Measurements from ENCODE around the gene KREMEN1. TPM values are rescaled to one million over a fixed set of nuclear protein-coding genes. Genes with fewer than 3 reads are reported as not detected.

KREMEN1 gene
- total RNA-seq, 1 experiment from 2014 or later = 31.9 TPM

DNA sequence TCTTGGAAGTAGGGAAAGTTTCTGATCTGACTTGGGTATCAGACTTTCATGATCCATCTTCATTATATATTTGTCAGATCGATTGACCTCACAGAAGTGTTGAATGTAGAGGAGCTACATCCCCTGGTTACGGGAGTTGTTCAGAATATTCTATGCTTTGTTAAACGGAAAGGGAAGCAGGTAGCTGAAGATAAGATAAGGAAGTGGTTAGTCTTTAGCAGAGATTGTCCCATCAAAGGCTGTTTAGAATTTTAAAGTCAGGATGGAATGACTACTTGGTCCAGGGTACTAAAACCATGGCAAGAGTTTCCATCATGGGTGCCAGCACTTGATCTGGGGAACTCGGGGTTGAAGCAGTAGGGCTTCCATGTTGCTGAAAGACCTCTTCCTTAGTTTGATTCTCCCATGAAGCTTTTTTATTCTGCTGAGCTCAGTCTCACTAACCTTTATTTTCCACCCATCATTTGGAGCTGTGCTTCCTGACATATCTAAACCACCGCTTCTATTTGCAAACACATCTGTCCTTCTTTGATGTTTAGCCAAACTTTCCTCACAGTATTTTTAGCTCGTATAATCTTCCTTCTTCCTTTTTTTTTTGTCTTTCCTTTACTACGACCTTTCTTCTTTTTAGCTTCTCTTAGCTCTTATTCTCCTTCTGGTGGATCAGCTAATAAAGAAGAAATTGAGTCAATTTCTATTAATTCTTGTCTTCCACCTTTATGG is 7.2 kb upstream of the KREMEN1 start:
- ATAC-seq (no peak), DNase-seq (ENCODE audit: low read depth, low spot score) (no peak)
- TF ChIP-seq CEBPB (IDR thresholded peaks at IDR 0.05; ENCODE audit: low read depth) = no peak
- no peak for TF ChIP-seq POLR2AphosphoS5 (IDR thresholded peaks at IDR 0.05; ENCODE audit: low read depth, low read length)
- TF ChIP-seq, protein P1, sequence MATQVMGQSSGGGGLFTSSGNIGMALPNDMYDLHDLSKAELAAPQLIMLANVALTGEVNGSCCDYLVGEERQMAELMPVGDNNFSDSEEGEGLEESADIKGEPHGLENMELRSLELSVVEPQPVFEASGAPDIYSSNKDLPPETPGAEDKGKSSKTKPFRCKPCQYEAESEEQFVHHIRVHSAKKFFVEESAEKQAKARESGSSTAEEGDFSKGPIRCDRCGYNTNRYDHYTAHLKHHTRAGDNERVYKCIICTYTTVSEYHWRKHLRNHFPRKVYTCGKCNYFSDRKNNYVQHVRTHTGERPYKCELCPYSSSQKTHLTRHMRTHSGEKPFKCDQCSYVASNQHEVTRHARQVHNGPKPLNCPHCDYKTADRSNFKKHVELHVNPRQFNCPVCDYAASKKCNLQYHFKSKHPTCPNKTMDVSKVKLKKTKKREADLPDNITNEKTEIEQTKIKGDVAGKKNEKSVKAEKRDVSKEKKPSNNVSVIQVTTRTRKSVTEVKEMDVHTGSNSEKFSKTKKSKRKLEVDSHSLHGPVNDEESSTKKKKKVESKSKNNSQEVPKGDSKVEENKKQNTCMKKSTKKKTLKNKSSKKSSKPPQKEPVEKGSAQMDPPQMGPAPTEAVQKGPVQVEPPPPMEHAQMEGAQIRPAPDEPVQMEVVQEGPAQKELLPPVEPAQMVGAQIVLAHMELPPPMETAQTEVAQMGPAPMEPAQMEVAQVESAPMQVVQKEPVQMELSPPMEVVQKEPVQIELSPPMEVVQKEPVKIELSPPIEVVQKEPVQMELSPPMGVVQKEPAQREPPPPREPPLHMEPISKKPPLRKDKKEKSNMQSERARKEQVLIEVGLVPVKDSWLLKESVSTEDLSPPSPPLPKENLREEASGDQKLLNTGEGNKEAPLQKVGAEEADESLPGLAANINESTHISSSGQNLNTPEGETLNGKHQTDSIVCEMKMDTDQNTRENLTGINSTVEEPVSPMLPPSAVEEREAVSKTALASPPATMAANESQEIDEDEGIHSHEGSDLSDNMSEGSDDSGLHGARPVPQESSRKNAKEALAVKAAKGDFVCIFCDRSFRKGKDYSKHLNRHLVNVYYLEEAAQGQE (IDR thresholded peaks at IDR 0.05; ENCODE audit: low read depth) = no peak
- TF ChIP-seq, protein P2, sequence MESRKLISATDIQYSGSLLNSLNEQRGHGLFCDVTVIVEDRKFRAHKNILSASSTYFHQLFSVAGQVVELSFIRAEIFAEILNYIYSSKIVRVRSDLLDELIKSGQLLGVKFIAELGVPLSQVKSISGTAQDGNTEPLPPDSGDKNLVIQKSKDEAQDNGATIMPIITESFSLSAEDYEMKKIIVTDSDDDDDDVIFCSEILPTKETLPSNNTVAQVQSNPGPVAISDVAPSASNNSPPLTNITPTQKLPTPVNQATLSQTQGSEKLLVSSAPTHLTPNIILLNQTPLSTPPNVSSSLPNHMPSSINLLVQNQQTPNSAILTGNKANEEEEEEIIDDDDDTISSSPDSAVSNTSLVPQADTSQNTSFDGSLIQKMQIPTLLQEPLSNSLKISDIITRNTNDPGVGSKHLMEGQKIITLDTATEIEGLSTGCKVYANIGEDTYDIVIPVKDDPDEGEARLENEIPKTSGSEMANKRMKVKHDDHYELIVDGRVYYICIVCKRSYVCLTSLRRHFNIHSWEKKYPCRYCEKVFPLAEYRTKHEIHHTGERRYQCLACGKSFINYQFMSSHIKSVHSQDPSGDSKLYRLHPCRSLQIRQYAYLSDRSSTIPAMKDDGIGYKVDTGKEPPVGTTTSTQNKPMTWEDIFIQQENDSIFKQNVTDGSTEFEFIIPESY (IDR thresholded peaks at IDR 0.05; ENCODE audit: extremely low read depth, insufficient replicate concordance, low read length) = no peak
- no peak for TF ChIP-seq ZNF274 (IDR thresholded peaks at IDR 0.05; ENCODE audit: low read depth, low read length)
- TF ChIP-seq SIN3A (IDR thresholded peaks at IDR 0.05; ENCODE audit: low read depth) = no peak
- TF ChIP-seq EZH2 (IDR thresholded peaks at IDR 0.05) = no peak
- TF ChIP-seq FOSL1 (IDR thresholded peaks at IDR 0.05; ENCODE audit: low read depth) = no peak
- no peak for TF ChIP-seq POLR2A (IDR thresholded peaks at IDR 0.05; ENCODE audit: borderline replicate concordance, extremely low read depth, insufficient read depth, insufficient read length)
- no peak for TF ChIP-seq CBX3 (IDR thresholded peaks at IDR 0.05; ENCODE audit: low read depth)
- TF ChIP-seq, protein P3, sequence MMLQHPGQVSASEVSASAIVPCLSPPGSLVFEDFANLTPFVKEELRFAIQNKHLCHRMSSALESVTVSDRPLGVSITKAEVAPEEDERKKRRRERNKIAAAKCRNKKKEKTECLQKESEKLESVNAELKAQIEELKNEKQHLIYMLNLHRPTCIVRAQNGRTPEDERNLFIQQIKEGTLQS (IDR thresholded peaks at IDR 0.05) = no peak
- intact Hi-C loops (cut with micrococcal nuclease) = no loop called here
- CTCF ChIA-PET = no interaction called here
- H3K27me3 ChIP-seq (ENCODE audit: insufficient read depth, low read length) = no peaks in the 10 kb centered on the region
- RAD21 ChIA-PET (ENCODE audit: low non-redundant PET in 1 of 2, low total read pairs in 2 of 2, uncharacterized antibody in 2 of 2, unreplicated experiment in 2 of 2) = no interaction called here
- H3K4me1 ChIP-seq (ENCODE audit: control insufficient read depth in 1 of 2, insufficient read depth in 2 of 2, low read length in 2 of 2) = peaks cover 0 to 4% of the 10 kb centered on the region in 2 experiments; a peak in 2 of 4 replicates
- no peaks in the 10 kb centered on the region for H3K9me3 ChIP-seq (ENCODE audit: control insufficient read depth in 1 of 2, insufficient read depth in 1 of 2, low read depth in 1 of 2, low read length in 2 of 2)
- no peak overlapping the region for H3K4me3 ChIP-seq (replicated peaks in 1 of 2; ENCODE audit: low read depth in 1 of 2, low read length in 2 of 2)
- H3K9ac ChIP-seq (ENCODE audit: low read length) = no peak overlapping the region
- no peaks in the 10 kb centered on the region for H4K20me1 ChIP-seq (ENCODE audit: insufficient read depth)
- no peaks in the 10 kb centered on the region for H3K79me2 ChIP-seq (ENCODE audit: insufficient read depth, low read length)
- POLR2A ChIA-PET = no interaction called here
- no peak overlapping the region for H2AFZ ChIP-seq (ENCODE audit: low read depth, low read length, poor library complexity, severe bottlenecking)
- H3K27ac ChIP-seq (ENCODE audit: low read depth, low read length) = no peak overlapping the region
- no TSS peak for BruUV-seq (replicated peaks)
- H3K36me3 ChIP-seq (ENCODE audit: control insufficient read depth in 1 of 2, insufficient read depth in 2 of 2, low read length in 2 of 2) = no peaks in the 10 kb centered on the region
- H3K9me2 ChIP-seq (ENCODE audit: insufficient read depth) = no peaks in the 10 kb centered on the region
- no peak overlapping the region for H3K4me2 ChIP-seq (ENCODE audit: low read length)
